Measurements from ENCODE around the gene MPO.

The MPO gene

GRCh38 chr17:58322581-58323185 is 41.9 kb upstream of the MPO start:
- H3K27ac Mint-ChIP-seq: peak overlapping the region; percentile 31
- no peak overlapping the region for H3K4me3 Mint-ChIP-seq
- peaks cover 2% of the 10 kb centered on the region for H3K27me3 Mint-ChIP-seq (ENCODE audit: low read depth)
- peaks cover 13% of the 10 kb centered on the region for H3K4me1 Mint-ChIP-seq (ENCODE audit: low read depth)
- no peak for DNase-seq (ENCODE audit: low spot score)
- H3K9me3 Mint-ChIP-seq: no peaks in the 10 kb centered on the region
- peaks cover 26% of the 10 kb centered on the region for H3K36me3 Mint-ChIP-seq (ENCODE audit: low read depth)

GRCh38 chr17:58321571-58322525 is 41.1 kb upstream of the MPO start:
- Mint-ChIP-seq H3K36me3 (ENCODE audit: low read depth) (peaks cover 26% of the 10 kb centered on the region), H3K4me1 (ENCODE audit: low read depth) (peaks cover 15% of the 10 kb centered on the region), H3K4me3 (no peak overlapping the region), H3K27ac (peak overlapping the region; percentile 64), H3K27me3 (ENCODE audit: low read depth) (peaks cover 2% of the 10 kb centered on the region), H3K9me3 (no peaks in the 10 kb centered on the region)
- DNase-seq (ENCODE audit: low spot score): no peak

- Mint-ChIP-seq H3K4me1 (ENCODE audit: low read depth) (peaks cover 9% of the 10 kb centered on the region), H3K27me3 (ENCODE audit: low read depth) (no peaks in the 10 kb centered on the region), H3K4me3 (no peak overlapping the region), H3K27ac (peak overlapping the region; percentile 31), H3K36me3 (ENCODE audit: low read depth) (peaks cover 24% of the 10 kb centered on the region), H3K9me3 (no peaks in the 10 kb centered on the region)
- no peak for DNase-seq (ENCODE audit: low spot score)
These were observed 40.0 kb upstream of the MPO start for GRCh38 chr17:58320570-58321323.

- peaks cover 26% of the 10 kb centered on the region for H3K36me3 Mint-ChIP-seq (ENCODE audit: low read depth)
- no peak for DNase-seq (ENCODE audit: low spot score)
- no peak overlapping the region for H3K4me3 Mint-ChIP-seq
- peaks cover 9% of the 10 kb centered on the region for H3K4me1 Mint-ChIP-seq (ENCODE audit: low read depth)
- H3K27me3 Mint-ChIP-seq (ENCODE audit: low read depth): no peaks in the 10 kb centered on the region
- H3K27ac Mint-ChIP-seq: peak overlapping the region; percentile 31
- no peaks in the 10 kb centered on the region for H3K9me3 Mint-ChIP-seq
These were observed 39.4 kb upstream of the MPO start for GRCh38 chr17:58320163-58320558.

GRCh38 chr17:58319173-58320162 is 38.7 kb upstream of the MPO start:
- Mint-ChIP-seq H3K4me3 (no peak overlapping the region), H3K4me1 (ENCODE audit: low read depth) (peaks cover 9% of the 10 kb centered on the region), H3K9me3 (no peaks in the 10 kb centered on the region), H3K27me3 (ENCODE audit: low read depth) (no peaks in the 10 kb centered on the region), H3K36me3 (ENCODE audit: low read depth) (peaks cover 29% of the 10 kb centered on the region), H3K27ac (peak overlapping the region; percentile 14)
- DNase-seq (ENCODE audit: low spot score): no peak

- no peak for DNase-seq (ENCODE audit: low spot score)
- H3K27ac Mint-ChIP-seq: peak overlapping the region; percentile 38
- H3K9me3 Mint-ChIP-seq: no peaks in the 10 kb centered on the region
- H3K36me3 Mint-ChIP-seq (ENCODE audit: low read depth): peaks cover 33% of the 10 kb centered on the region
- H3K4me3 Mint-ChIP-seq: no peak overlapping the region
- H3K4me1 Mint-ChIP-seq (ENCODE audit: low read depth): peaks cover 9% of the 10 kb centered on the region
- H3K27me3 Mint-ChIP-seq (ENCODE audit: low read depth): no peaks in the 10 kb centered on the region
These were observed 38.0 kb upstream of the MPO start for GRCh38 chr17:58318627-58319172.

GRCh38 chr17:58318065-58318481 is 37.3 kb upstream of the MPO start:
- H3K36me3 Mint-ChIP-seq (ENCODE audit: low read depth): peaks cover 32% of the 10 kb centered on the region
- DNase-seq (ENCODE audit: low spot score): no peak
- no peak overlapping the region for H3K4me3 Mint-ChIP-seq
- no peaks in the 10 kb centered on the region for H3K9me3 Mint-ChIP-seq
- no peaks in the 10 kb centered on the region for H3K27me3 Mint-ChIP-seq (ENCODE audit: low read depth)
- H3K4me1 Mint-ChIP-seq (ENCODE audit: low read depth): peaks cover 9% of the 10 kb centered on the region
- peak overlapping the region; percentile 38 for H3K27ac Mint-ChIP-seq

GRCh38 chr17:58317421-58318064 is 36.8 kb upstream of the MPO start:
- Mint-ChIP-seq H3K4me3 (peak overlapping the region; percentile 22), H3K27ac (peak overlapping the region; percentile 66)

GRCh38 chr17:58316260-58316960 is 35.7 kb upstream of the MPO start:
- DNase-seq (ENCODE audit: low spot score): no peak
- Mint-ChIP-seq H3K27ac (peak overlapping the region; percentile 31), H3K9me3 (no peaks in the 10 kb centered on the region), H3K36me3 (ENCODE audit: low read depth) (peaks cover 28% of the 10 kb centered on the region), H3K4me3 (no peak overlapping the region), H3K4me1 (ENCODE audit: low read depth) (peaks cover 9% of the 10 kb centered on the region), H3K27me3 (ENCODE audit: low read depth) (no peaks in the 10 kb centered on the region)

More at GRCh38 chr17:58317421-58318064, 36.8 kb upstream of the MPO start:
- H3K27me3 Mint-ChIP-seq (ENCODE audit: low read depth): no peaks in the 10 kb centered on the region
- DNase-seq (ENCODE audit: low spot score): peak; percentile 78
- H3K9me3 Mint-ChIP-seq: no peaks in the 10 kb centered on the region
- peaks cover 34% of the 10 kb centered on the region for H3K36me3 Mint-ChIP-seq (ENCODE audit: low read depth)
- peaks cover 9% of the 10 kb centered on the region for H3K4me1 Mint-ChIP-seq (ENCODE audit: low read depth)

- no peaks in the 10 kb centered on the region for H3K27me3 Mint-ChIP-seq (ENCODE audit: low read depth)
- no peaks in the 10 kb centered on the region for H3K9me3 Mint-ChIP-seq
- DNase-seq (ENCODE audit: low spot score): no peak
- no peak overlapping the region for H3K4me3 Mint-ChIP-seq
- peaks cover 28% of the 10 kb centered on the region for H3K36me3 Mint-ChIP-seq (ENCODE audit: low read depth)
- H3K4me1 Mint-ChIP-seq (ENCODE audit: low read depth): peaks cover 9% of the 10 kb centered on the region
- no peak overlapping the region for H3K27ac Mint-ChIP-seq
These were observed 35.0 kb upstream of the MPO start for GRCh38 chr17:58315750-58316149.

GRCh38 chr17:58315281-58315711 is 34.6 kb upstream of the MPO start:
- H3K36me3 Mint-ChIP-seq (ENCODE audit: low read depth): peaks cover 28% of the 10 kb centered on the region
- H3K4me1 Mint-ChIP-seq (ENCODE audit: low read depth): peaks cover 9% of the 10 kb centered on the region
- no peaks in the 10 kb centered on the region for H3K9me3 Mint-ChIP-seq
- no peak for DNase-seq (ENCODE audit: low spot score)
- no peak overlapping the region for H3K4me3 Mint-ChIP-seq
- no peaks in the 10 kb centered on the region for H3K27me3 Mint-ChIP-seq (ENCODE audit: low read depth)
- H3K27ac Mint-ChIP-seq: no peak overlapping the region

GRCh38 chr17:58314706-58315015 is 33.9 kb upstream of the MPO start:
- H3K36me3 Mint-ChIP-seq (ENCODE audit: low read depth): peaks cover 28% of the 10 kb centered on the region
- H3K27me3 Mint-ChIP-seq (ENCODE audit: low read depth): no peaks in the 10 kb centered on the region
- H3K4me1 Mint-ChIP-seq (ENCODE audit: low read depth): peaks cover 9% of the 10 kb centered on the region
- no peak for DNase-seq (ENCODE audit: low spot score)
- H3K9me3 Mint-ChIP-seq: no peaks in the 10 kb centered on the region
- no peak overlapping the region for H3K4me3 Mint-ChIP-seq
- no peak overlapping the region for H3K27ac Mint-ChIP-seq
